IMR-90 (cell line): ENCODE results near the gene ACVR1.

Experiments used
- BHLHE40 ChIP-seq: fragments of 150-350 bp; IDR thresholded peaks from 2 replicates; pipeline ENCODE4 v1.6.1; 2016; ENCODE audit warnings: mild to moderate bottlenecking, low read depth, low read length
- CTCF ChIP-seq: conservative IDR thresholded peaks from 2 replicates; pipeline ENCODE4 v1.5.1; 2012; ENCODE audit warnings: mild to moderate bottlenecking, low read depth, low read length, improper control_type of control experiment
- ELK1 ChIP-seq: fragments of 150-350 bp; IDR thresholded peaks from 2 replicates; pipeline ENCODE4 v1.6.1; 2016; ENCODE audit warnings: low read depth, mild to moderate bottlenecking, low read length, moderate library complexity, borderline replicate concordance
- POLR2A ChIP-seq: IDR thresholded peaks from 2 replicates; pipeline ENCODE4 v1.6.1; 2012; ENCODE audit warnings: mild to moderate bottlenecking, low read depth, low read length
- RAD21 ChIP-seq: IDR thresholded peaks from 2 replicates; pipeline ENCODE4 v1.6.1; 2012; ENCODE audit warnings: low read length, improper control_type of control experiment
- RCOR1 ChIP-seq: IDR thresholded peaks from 2 replicates; pipeline ENCODE4 v1.6.1; 2012; ENCODE audit warnings: mild to moderate bottlenecking, low read length, improper control_type of control experiment; ENCODE audit not compliant: insufficient replicate concordance
- RFX5 ChIP-seq: IDR thresholded peaks from 2 replicates; pipeline ENCODE4 v1.8.0; 2012; ENCODE audit warnings: low read depth, mild to moderate bottlenecking, low read length, moderate library complexity
- USF2 ChIP-seq: fragments of 150-350 bp; IDR thresholded peaks from 2 replicates; pipeline ENCODE4 v1.6.1; 2017; ENCODE audit warnings: mild to moderate bottlenecking, antibody characterized with exemption, low read length, low read depth

GRCh38 chr2:157784169-157784822 lies 91.8 kb downstream of the ACVR1 start:
- no peak for TF ChIP-seq CTCF
- no peak for TF ChIP-seq POLR2A
- no peak for TF ChIP-seq RCOR1
- no peak for TF ChIP-seq USF2
- peak; percentile 61 for TF ChIP-seq BHLHE40
- no peak for TF ChIP-seq RAD21
- no peak for TF ChIP-seq RFX5
- TF ChIP-seq ELK1 = no peak
